GM23338 (cell line): ENCODE measurements around the gene EPHA10. TPM values are rescaled to one million over a fixed set of nuclear protein-coding genes. Genes with fewer than 3 reads are reported as not detected.

Experiments
- ATAC-seq: fragments of 200-7000 bp; cut with Tn5 transposase; 3 replicates; pipeline ENCODE4 v1.9.1; 2020
- DNase-seq: peaks from one replicate; pipeline ENCODE4 v3.0.0-alpha.2; 2015; ENCODE audit warnings: low spot score
- H2AFZ ChIP-seq: fragments of 200-600 bp; sonication (generic); 2 replicates; pipeline ENCODE4 v1.8.0; 2016; ENCODE audit warnings: antibody characterized with exemption, mild to moderate bottlenecking, moderate library complexity
- H3F3A ChIP-seq: fragments of 200-600 bp; sonication (generic); replicated peaks from 2 replicates; pipeline ENCODE4 v1.8.0; 2017; ENCODE audit warnings: antibody characterized with exemption, mixed run types, low read depth
- H3K27ac ChIP-seq: fragments of 200-600 bp; sonication (generic); 2 replicates; pipeline ENCODE4 v1.6.1; 2016; ENCODE audit warnings: low read depth
- H3K27me3 ChIP-seq: fragments of 200-600 bp; sonication (generic); 2 replicates; pipeline ENCODE4 v1.8.0; 2016; ENCODE audit warnings: mild to moderate bottlenecking, mixed run types, moderate library complexity; ENCODE audit not compliant: insufficient read depth
- H3K36me3 ChIP-seq: fragments of 200-600 bp; sonication (generic); 2 replicates; pipeline ENCODE4 v1.8.0; 2016; ENCODE audit warnings: mild to moderate bottlenecking; ENCODE audit not compliant: insufficient read depth
- H3K4me1 ChIP-seq: fragments of 200-600 bp; sonication (generic); 2 replicates; pipeline ENCODE4 v1.8.0; 2016; ENCODE audit warnings: mild to moderate bottlenecking, moderate library complexity; ENCODE audit not compliant: insufficient read depth
- H3K4me2 ChIP-seq: fragments of 200-600 bp; sonication (generic); 2 replicates; pipeline ENCODE4 v1.7.1; 2017; ENCODE audit warnings: mixed run types
- H3K4me3 ChIP-seq: fragments of 200-600 bp; sonication (generic); 2 replicates; pipeline ENCODE4 v1.6.1; 2016; ENCODE audit warnings: mixed run types
- H3K79me2 ChIP-seq: fragments of 200-600 bp; sonication (generic); replicated peaks from 2 replicates; pipeline ENCODE4 v1.8.0; 2017; ENCODE audit warnings: mild to moderate bottlenecking; ENCODE audit not compliant: insufficient read depth
- H3K9me2 ChIP-seq: fragments of 200-600 bp; sonication (generic); 2 replicates; pipeline ENCODE4 v1.8.0; 2017; ENCODE audit not compliant: insufficient read depth
- H4K20me1 ChIP-seq: fragments of 200-600 bp; sonication (generic); replicated peaks from 2 replicates; pipeline ENCODE4 v1.8.0; 2017; ENCODE audit warnings: mild to moderate bottlenecking; ENCODE audit not compliant: insufficient read depth
- H3K27ac Mint-ChIP-seq: 2 replicates; pipeline ENCODE4 v1.8.0; 2020; ENCODE audit warnings: inconsistent platforms, mild to moderate bottlenecking, moderate library complexity, mixed read lengths
- H3K27me3 Mint-ChIP-seq: 3 replicates; pipeline ENCODE4 v1.8.0; 2022; ENCODE audit warnings: low read depth, mild to moderate bottlenecking, moderate library complexity, mixed read lengths, inconsistent platforms; ENCODE audit not compliant: insufficient read depth, poor library complexity
- H3K36me3 Mint-ChIP-seq: 3 replicates; pipeline ENCODE4 v1.8.0; 2021; ENCODE audit warnings: low read depth, mild to moderate bottlenecking, inconsistent platforms, moderate library complexity, mixed read lengths
- H3K4me1 Mint-ChIP-seq: 3 replicates; pipeline ENCODE4 v1.8.0; 2020; ENCODE audit warnings: mild to moderate bottlenecking, inconsistent platforms, mixed read lengths
- H3K4me3 Mint-ChIP-seq: 3 replicates; pipeline ENCODE4 v1.8.0; 2021; ENCODE audit warnings: moderate library complexity, mild to moderate bottlenecking, inconsistent platforms, mixed read lengths
- H3K9me3 Mint-ChIP-seq: 3 replicates; pipeline ENCODE4 v1.8.0; 2020; ENCODE audit warnings: moderate library complexity, mild to moderate bottlenecking, inconsistent platforms, mixed read lengths
- CTCF ChIP-seq, 2 experiments: fragments of 200-600 bp in 1 of 2; sonication (generic) in 1 of 2; conservative IDR thresholded peaks; 2 replicates each; pipeline versions ENCODE4 v1.5.1 to v1.6.1; 2016 to 2017; ENCODE audit warnings: antibody characterized with exemption in 2 of 2, low read depth in 2 of 2, mild to moderate bottlenecking in 2 of 2, moderate library complexity in 1 of 2
- ETS1 ChIP-seq: IDR thresholded peaks from 2 replicates; pipeline ENCODE4 v1.6.1; 2016; ENCODE audit warnings: antibody characterized with exemption
- EZH2 ChIP-seq: fragments of 200-600 bp; sonication (generic); IDR thresholded peaks from one replicate; pipeline ENCODE4 v1.8.0; 2017; ENCODE audit warnings: antibody characterized with exemption, mild to moderate bottlenecking, low read depth; ENCODE audit not compliant: unreplicated experiment
- EZH2phosphoT487 ChIP-seq: fragments of 200-600 bp; sonication (generic); IDR thresholded peaks from one replicate; pipeline ENCODE4 v1.8.1; 2018; ENCODE audit warnings: antibody characterized with exemption; ENCODE audit not compliant: unreplicated experiment
- JUNB ChIP-seq: IDR thresholded peaks from one replicate; pipeline ENCODE4 v1.6.1; 2016; ENCODE audit warnings: antibody characterized with exemption; ENCODE audit not compliant: unreplicated experiment
- NANOG ChIP-seq: IDR thresholded peaks from 2 replicates; pipeline ENCODE4 v1.6.1; 2016; ENCODE audit warnings: antibody characterized with exemption, borderline replicate concordance
- POLR2AphosphoS5 ChIP-seq: IDR thresholded peaks from 2 replicates; pipeline ENCODE4 v1.6.1; 2016; ENCODE audit warnings: antibody characterized with exemption, low read depth
- STAT1 ChIP-seq: IDR thresholded peaks from one replicate; pipeline ENCODE4 v1.6.1; 2016; ENCODE audit warnings: antibody characterized with exemption; ENCODE audit not compliant: unreplicated experiment
- ZNF114 ChIP-seq: fragments of 250-450 bp; sonication (Bioruptor Pico); IDR thresholded peaks from 2 replicates; pipeline ENCODE4 v1.5.0; 2020; ENCODE audit warnings: mild to moderate bottlenecking, moderate library complexity
- ZNF462 ChIP-seq: fragments of 250-450 bp; sonication (Bioruptor Pico); IDR thresholded peaks from 2 replicates; pipeline ENCODE4 v1.5.0; 2020; ENCODE audit warnings: mild to moderate bottlenecking, moderate library complexity
- polyA plus RNA-seq: library from polyadenylated mRNA; unstranded; fragments of >200 nt; fragmentation: Nextera tagmentation; extraction: Ambion mirVana; gene quantifications from 2 replicates; pipeline ENCODE4 v1.2.1, GENCODE V29; 2016
- total RNA-seq: library from RNA; depleted of rRNA; stranded (reverse); fragments of >200 nt; shearing (Covaris generic); gene quantifications from 2 replicates; pipeline ENCODE4 v1.2.3, GENCODE V29; 2014

EPHA10 gene
- total and polyA plus RNA-seq, 2 experiments from 2014 or later: 0.76 to 2.4 TPM

- no peak for TF ChIP-seq JUNB
Measured at GRCh38 chr1:37746806-37747205, 18.1 kb downstream of the EPHA10 start (continued).

- Mint-ChIP-seq H3K27ac (no peak overlapping the region), H3K4me3 (no peak overlapping the region), H3K4me1 (no peaks in the 10 kb centered on the region), H3K36me3 (no peaks in the 10 kb centered on the region), H3K9me3 (peaks cover 1% of the 10 kb centered on the region; the same call in 2 of the 3 replicates), H3K27me3 (peaks cover 3% of the 10 kb centered on the region)
- H3K27me3 ChIP-seq: no peaks in the 10 kb centered on the region
- H4K20me1 ChIP-seq: no peaks in the 10 kb centered on the region
- H3K4me2 ChIP-seq: no peak overlapping the region
- DNase-seq (peak; percentile 31), ATAC-seq (peak; percentile 68)
- H3K27ac ChIP-seq: no peak overlapping the region
- H3K36me3 ChIP-seq: no peaks in the 10 kb centered on the region
- no peaks in the 10 kb centered on the region for H3K4me1 ChIP-seq
- H3K4me3 ChIP-seq: no peak overlapping the region
- TF ChIP-seq CTCF (conservative IDR thresholded peaks at IDR 0.05; ENCODE audit: low read depth in 2 of 2): 0 out of 4 replicates have a peak, but pooled peaks of 1 of the 2 experiments have one; percentile 5
- TF ChIP-seq EZH2: no peak
- TF ChIP-seq EZH2phosphoT487: no peak
- TF ChIP-seq POLR2AphosphoS5: no peak
- TF ChIP-seq ETS1: no peak
- no peak for TF ChIP-seq ZNF114 (CRISPR knock-in tag)
- TF ChIP-seq STAT1: no peak
- no peak for TF ChIP-seq JUNB
- H2AFZ ChIP-seq: no peak overlapping the region
- H3K9me2 ChIP-seq: no peaks in the 10 kb centered on the region
- H3F3A ChIP-seq: no peaks in the 10 kb centered on the region
- H3K79me2 ChIP-seq: no peaks in the 10 kb centered on the region
Measured at GRCh38 chr1:37741662-37742061, 23.3 kb downstream of the EPHA10 start.

- peaks cover 3% of the 10 kb centered on the region for H3K27me3 Mint-ChIP-seq
- no peak for DNase-seq
- no peaks in the 10 kb centered on the region; the same call in 2 of the 3 replicates for H3K9me3 Mint-ChIP-seq
Measured at GRCh38 chr1:37741130-37741529, 23.8 kb downstream of the EPHA10 start.

More at GRCh38 chr1:37741130-37741529, 23.8 kb downstream of the EPHA10 start:
- H2AFZ ChIP-seq: no peak overlapping the region
- H3K27ac Mint-ChIP-seq: no peak overlapping the region
- no peaks in the 10 kb centered on the region for H4K20me1 ChIP-seq
- no peak overlapping the region for H3K4me3 Mint-ChIP-seq
- TF ChIP-seq NANOG (no peak), ZNF462 (no peak), ETS1 (no peak), EZH2 (no peak)
- no peaks in the 10 kb centered on the region for H3K36me3 Mint-ChIP-seq
- H3K9me2 ChIP-seq: no peaks in the 10 kb centered on the region
- no peaks in the 10 kb centered on the region for H3K4me1 ChIP-seq
- no peaks in the 10 kb centered on the region for H3K4me1 Mint-ChIP-seq
- H3K4me2 ChIP-seq: no peak overlapping the region
- H3K79me2 ChIP-seq: no peaks in the 10 kb centered on the region
- H3F3A ChIP-seq: no peaks in the 10 kb centered on the region
- H3K27me3 ChIP-seq: no peaks in the 10 kb centered on the region
- no peaks in the 10 kb centered on the region for H3K36me3 ChIP-seq
- no peak for ATAC-seq
- H3K27ac ChIP-seq: no peak overlapping the region
- no peak overlapping the region for H3K4me3 ChIP-seq
